ENCODE data around the gene GTF2H1.

DNA sequence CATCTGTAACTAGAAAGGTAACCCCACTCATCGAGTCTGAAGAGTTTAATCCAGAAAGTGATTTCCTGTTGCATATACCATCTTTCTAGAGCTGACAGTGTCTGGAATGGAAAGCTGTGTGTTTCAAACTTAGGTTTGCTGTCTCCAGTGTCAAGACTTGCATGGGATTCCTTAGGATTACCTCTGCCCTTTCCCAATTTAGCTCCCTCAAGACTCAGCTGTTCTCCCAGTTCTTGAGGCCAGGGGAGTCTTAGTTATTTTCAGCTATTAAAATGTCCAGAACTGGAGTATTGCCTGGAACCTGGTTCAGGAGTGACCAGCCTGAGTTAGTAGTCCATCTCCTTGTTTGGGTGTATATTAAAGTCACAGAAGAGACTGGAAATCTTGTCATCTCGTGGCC is 47.0 kb downstream of the GTF2H1 start:
- TF ChIP-seq, protein P1, sequence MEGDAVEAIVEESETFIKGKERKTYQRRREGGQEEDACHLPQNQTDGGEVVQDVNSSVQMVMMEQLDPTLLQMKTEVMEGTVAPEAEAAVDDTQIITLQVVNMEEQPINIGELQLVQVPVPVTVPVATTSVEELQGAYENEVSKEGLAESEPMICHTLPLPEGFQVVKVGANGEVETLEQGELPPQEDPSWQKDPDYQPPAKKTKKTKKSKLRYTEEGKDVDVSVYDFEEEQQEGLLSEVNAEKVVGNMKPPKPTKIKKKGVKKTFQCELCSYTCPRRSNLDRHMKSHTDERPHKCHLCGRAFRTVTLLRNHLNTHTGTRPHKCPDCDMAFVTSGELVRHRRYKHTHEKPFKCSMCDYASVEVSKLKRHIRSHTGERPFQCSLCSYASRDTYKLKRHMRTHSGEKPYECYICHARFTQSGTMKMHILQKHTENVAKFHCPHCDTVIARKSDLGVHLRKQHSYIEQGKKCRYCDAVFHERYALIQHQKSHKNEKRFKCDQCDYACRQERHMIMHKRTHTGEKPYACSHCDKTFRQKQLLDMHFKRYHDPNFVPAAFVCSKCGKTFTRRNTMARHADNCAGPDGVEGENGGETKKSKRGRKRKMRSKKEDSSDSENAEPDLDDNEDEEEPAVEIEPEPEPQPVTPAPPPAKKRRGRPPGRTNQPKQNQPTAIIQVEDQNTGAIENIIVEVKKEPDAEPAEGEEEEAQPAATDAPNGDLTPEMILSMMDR (IDR thresholded peaks at IDR 0.05) = no peak
- TF ChIP-seq EZH2 (IDR thresholded peaks at IDR 0.05; ENCODE audit: borderline replicate concordance, insufficient read depth, low read depth, low read length, poor library complexity, severe bottlenecking) = no peak
